Measurements from ENCODE around the gene BHLHE40.

The BHLHE40 gene

GRCh38 chr3:5002871-5003247 lies 23.6 kb downstream of the BHLHE40 start:
- DNase-seq, result no peak

DNA sequence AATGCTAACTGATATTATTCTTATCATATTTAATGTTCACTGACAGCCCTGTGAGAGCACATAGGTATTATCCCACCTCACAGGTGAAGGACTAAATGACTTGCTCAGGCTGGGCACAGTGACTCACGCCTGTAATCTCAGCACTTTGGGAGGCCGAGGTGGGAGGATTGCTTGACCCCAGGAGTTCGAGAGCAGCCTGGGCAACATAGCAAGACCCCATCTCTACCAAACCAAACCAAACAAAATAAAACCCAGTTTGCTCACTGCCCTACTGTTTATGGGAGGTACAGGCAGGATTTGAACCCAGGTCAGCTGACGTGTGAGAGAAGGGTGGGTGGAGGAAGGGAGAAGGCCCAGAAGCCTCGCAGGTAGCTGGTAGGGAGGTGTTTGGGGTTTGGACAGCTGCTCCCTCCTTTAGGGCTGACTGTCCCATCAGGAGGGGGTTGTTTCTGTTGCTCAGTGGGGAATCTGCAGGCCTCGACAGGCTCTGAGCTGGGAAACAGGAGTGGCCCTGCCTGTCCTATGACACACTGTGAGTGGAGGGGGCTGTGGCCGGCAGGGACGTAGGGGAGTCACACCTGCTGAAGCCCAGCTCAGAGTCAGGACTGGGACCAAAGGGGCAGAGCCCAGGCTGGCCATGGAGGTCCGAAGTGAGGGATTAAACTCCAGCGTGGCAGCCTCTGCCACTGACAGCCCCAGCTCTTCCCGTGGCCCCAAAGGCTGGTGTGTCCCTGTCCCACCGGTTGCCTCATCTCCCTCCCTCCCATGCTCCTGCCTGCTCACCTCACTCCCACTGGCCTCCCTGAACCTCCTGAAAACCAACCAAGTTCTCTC lies 25.3 kb downstream of the BHLHE40 start:
- DNase-seq, result no peak

- DNase-seq, result no peak
Observed at GRCh38 chr3:5005367-5005766, 26.1 kb downstream of the BHLHE40 start.

GRCh38 chr3:5006755-5007202 lies 27.5 kb downstream of the BHLHE40 start:
- peak; percentile 53 to 63 for DNase-seq

- DNase-seq, result no peak
Observed at GRCh38 chr3:5007873-5008272, 28.6 kb downstream of the BHLHE40 start.

DNA sequence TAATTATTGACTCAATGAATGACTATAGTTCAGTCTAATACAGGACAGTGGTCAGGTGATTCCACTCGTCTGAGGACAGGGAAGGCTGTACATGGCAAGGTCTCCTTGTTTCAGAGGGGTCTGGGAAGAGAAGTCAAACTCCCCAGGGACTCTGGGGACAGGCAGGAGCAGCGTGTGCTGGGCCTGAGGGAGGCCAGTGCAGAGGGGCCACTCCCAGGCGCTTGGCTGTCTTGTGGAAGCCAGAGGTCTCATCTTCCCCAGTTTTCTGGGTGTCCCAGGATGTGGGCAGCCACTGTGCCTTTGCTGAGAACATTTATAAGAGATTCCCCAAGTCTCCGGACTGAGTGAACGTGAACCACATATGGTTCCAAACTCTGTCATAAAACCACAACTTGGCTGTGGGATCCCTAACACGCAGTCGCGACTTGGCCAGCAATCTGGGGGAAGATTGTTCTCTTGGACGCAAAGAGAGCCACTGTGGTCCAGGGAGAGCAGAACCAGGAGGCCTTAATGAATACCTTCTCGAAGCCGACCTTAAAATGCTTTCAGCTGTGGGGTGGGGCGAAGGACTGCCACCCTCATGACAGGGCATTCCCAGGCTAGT lies 30.4 kb downstream of the BHLHE40 start:
- DNase-seq, result no peak

- no peak for DNase-seq
Observed at GRCh38 chr3:5010140-5010539, 30.9 kb downstream of the BHLHE40 start.

GRCh38 chr3:5010706-5011554 lies 31.7 kb downstream of the BHLHE40 start:
- DNase-seq, result no peak

GRCh38 chr3:5011555-5012256 lies 32.5 kb downstream of the BHLHE40 start:
- DNase-seq, result no peak

- no peak for DNase-seq
Observed at GRCh38 chr3:5012367-5012766, 33.1 kb downstream of the BHLHE40 start.

DNA sequence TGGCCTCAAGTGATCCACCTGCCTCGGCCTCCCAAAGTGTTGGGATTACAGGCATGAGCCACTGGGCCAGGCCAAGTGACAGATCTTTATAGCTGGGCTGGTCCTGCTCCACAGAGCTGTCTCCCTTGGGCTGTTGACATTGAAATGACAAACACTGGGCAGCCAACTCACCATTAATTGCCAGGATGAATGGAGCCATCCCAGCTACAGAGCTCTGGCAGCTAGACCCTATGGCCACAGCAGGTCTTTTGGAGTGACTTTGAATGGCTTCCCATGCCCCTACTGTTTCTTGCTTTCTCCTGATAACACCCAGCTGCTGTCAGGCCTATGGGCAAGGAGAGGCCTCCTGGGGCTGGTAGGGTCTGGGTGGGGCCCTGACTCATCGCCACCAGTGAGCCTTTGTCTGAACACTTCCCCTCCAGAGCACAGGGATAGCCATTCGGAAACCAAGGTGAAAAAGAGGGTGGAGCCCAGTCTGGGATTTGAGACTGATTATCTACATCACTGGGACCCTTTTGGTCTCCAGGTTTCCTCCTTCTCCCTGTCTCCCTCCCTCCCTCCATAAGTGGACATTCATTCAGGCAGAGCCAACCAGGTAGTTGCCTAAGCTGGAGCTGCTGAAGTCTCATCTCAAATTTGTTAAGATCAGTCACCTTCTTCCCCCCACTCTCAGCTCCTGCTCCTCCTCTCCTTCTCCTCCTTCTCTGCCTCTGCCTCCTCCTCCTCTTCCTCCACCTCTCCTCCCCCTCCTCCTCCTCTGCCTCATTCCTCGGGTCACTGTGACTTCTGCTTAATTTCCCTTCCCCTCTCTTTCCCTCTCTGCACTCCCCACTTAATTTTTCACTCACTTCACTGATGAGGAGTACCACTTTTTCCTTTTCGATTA lies 34.0 kb downstream of the BHLHE40 start:
- DNase-seq, result no peak

DNA sequence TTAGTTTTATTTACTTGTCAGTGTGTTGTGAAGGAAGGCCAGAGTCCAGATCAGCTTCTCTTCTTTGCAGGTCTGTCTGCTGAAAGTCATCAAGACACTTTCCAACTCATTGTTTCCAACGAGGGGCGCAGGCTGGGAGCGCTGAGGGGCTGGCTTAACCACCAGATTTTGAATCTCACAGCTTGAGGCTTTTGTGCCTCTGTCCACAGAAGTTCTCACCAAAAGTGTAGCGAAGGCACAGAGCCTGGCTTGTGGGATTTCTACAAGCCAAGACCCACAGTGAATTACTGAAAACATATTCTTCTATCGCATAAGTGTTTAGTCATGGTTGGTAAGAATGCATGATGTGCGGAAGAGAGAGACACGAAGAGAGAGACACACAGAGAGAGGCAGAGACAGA lies 35.2 kb downstream of the BHLHE40 start:
- no peak for DNase-seq

DNA sequence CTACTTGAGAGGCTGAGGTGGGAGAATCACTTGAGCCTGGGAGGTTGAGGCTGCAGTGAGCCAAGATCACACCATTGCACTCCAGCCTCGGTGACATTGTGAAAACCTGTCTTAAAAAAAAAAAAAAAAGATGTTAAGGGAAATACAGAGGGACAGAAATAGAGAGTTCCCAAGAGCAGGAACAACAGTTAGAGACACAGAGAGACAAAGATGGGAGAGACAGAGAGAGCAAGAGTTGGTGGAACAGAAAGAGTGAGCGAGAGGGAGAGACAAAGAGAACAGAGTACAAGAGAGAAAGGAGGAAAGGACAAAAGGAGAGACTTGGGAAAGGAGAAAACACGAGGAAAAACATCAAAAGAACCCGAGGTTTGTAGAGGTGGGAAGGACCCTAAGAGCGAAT lies 35.8 kb downstream of the BHLHE40 start:
- DNase-seq, result no peak

- DNase-seq, result no peak
Observed at GRCh38 chr3:5016211-5017161, 37.2 kb downstream of the BHLHE40 start.

- no peak for DNase-seq
Observed at GRCh38 chr3:5017925-5018531, 38.8 kb downstream of the BHLHE40 start.

GRCh38 chr3:5019411-5020241 lies 40.4 kb downstream of the BHLHE40 start:
- peak; percentile 57 to 61 for DNase-seq

- no peak for DNase-seq
Observed at GRCh38 chr3:5020242-5020722, 41.0 kb downstream of the BHLHE40 start.

- peak in 1 of 2 donors; percentile 37 for DNase-seq
Observed at GRCh38 chr3:5021116-5022092, 42.2 kb downstream of the BHLHE40 start.

Data from stimulated activated CD4-positive, alpha-beta T cell treated with anti-CD3 and anti-CD28 coated beads, Interleukin-2, amount 100 ng/mL, for 48 hours (primary cell).